HCT116 (cell line): ENCODE measurements around the gene ATG14. TPM values are rescaled to one million over a fixed set of nuclear protein-coding genes. Genes with fewer than 3 reads are reported as not detected.

Source experiments
- ATAC-seq: fragments of 200-7000 bp; cut with Tn5 transposase; 2 replicates; pipeline ENCODE4 v1.9.1; 2020; ENCODE audit warnings: mild to moderate bottlenecking, moderate library complexity
- BruUV-seq: library from RNA; stranded (reverse); fragments of 400-500 nt; replicated peaks from 2 replicates; lab custom pipeline; 2021; lab: Mats Ljungman, UMichigan
- CTCF ChIA-PET: fragments of 300-600 bp; sonication (Branson Sonifier 250); formaldehyde crosslinking; loops from one replicate; lab custom pipeline; 2021; ENCODE audit warnings: antibody characterized with exemption; lab: Charles Lee
- POLR2A ChIA-PET: fragments of 300-600, 350-600 bp; sonication (Branson Sonifier 250); formaldehyde crosslinking; loops from one replicate; lab custom pipeline; 2021; ENCODE audit warnings: antibody characterized with exemption; lab: Charles Lee
- RAD21 ChIA-PET, 2 experiments: fragments of 300-600 bp; sonication (Branson Sonifier 250); formaldehyde crosslinking; loops; one replicate each; lab custom pipeline; 2023; ENCODE audit warnings: low total read pairs in 2 of 2; ENCODE audit not compliant: uncharacterized antibody in 2 of 2, unreplicated experiment in 2 of 2, low non-redundant PET in 1 of 2; lab: Charles Lee
- DNase-seq: peaks from one replicate; pipeline ENCODE4 v3.0.0-alpha.2; 2010; ENCODE audit warnings: low read depth, low spot score
- H2AFZ ChIP-seq: fragments of 200-600 bp; shearing (Covaris generic), sonication (generic); 2 replicates; pipeline ENCODE4 v1.6.1; 2017; ENCODE audit warnings: low read depth, mixed run types, mixed read lengths, antibody characterized with exemption, low read length; ENCODE audit not compliant: poor library complexity, severe bottlenecking
- H3K27ac ChIP-seq: 2 replicates; pipeline ENCODE4 v1.5.1; 2012; ENCODE audit warnings: low read depth, low read length
- H3K27me3 ChIP-seq: fragments of 200-600 bp; sonication (generic); 2 replicates; pipeline ENCODE4 v1.6.1; 2016; ENCODE audit warnings: mixed run types, low read length, mixed read lengths; ENCODE audit not compliant: insufficient read depth
- H3K36me3 ChIP-seq, 2 experiments: fragments of 200-500 bp in 1 of 2; fragments of 200-600 bp in 1 of 2; sonication (Bioruptor generic) in 1 of 2; sonication (generic) in 1 of 2; 2 replicates each; pipeline versions ENCODE4 v1.5.1 to v1.6.1; 2014 to 2016; ENCODE audit warnings: low read length in 2 of 2, inconsistent platforms in 1 of 2, mixed read lengths in 1 of 2, mixed run types in 1 of 2; ENCODE audit not compliant: insufficient read depth in 2 of 2, control insufficient read depth in 1 of 2
- H3K4me1 ChIP-seq, 2 experiments: fragments of 200-600 bp in 1 of 2; sonication (generic) in 1 of 2; 2 replicates each; pipeline versions ENCODE4 v1.5.1 to v1.6.1; 2012 to 2017; ENCODE audit warnings: low read length in 2 of 2, inconsistent platforms in 1 of 2, mild to moderate bottlenecking in 1 of 2, mixed read lengths in 1 of 2, mixed run types in 1 of 2, moderate library complexity in 1 of 2; ENCODE audit not compliant: insufficient read depth in 2 of 2, control insufficient read depth in 1 of 2
- H3K4me2 ChIP-seq: fragments of 200-600 bp; sonication (generic); 2 replicates; pipeline ENCODE4 v1.6.1; 2017; ENCODE audit warnings: mixed run types, low read length, mixed read lengths
- H3K4me3 ChIP-seq, 2 experiments: fragments of 200-600 bp in 1 of 2; sonication (generic) in 1 of 2; replicated peaks in 1 of 2; 2 replicates each; pipeline ENCODE4 v1.5.1; 2011 to 2016; ENCODE audit warnings: low read length in 2 of 2, control low read depth in 1 of 2, low read depth in 1 of 2, mild to moderate bottlenecking in 1 of 2, mixed read lengths in 1 of 2, mixed run types in 1 of 2
- H3K79me2 ChIP-seq: fragments of 200-600 bp; sonication (generic); 2 replicates; pipeline ENCODE4 v1.6.1; 2017; ENCODE audit warnings: mild to moderate bottlenecking, mixed run types, low read length, moderate library complexity, mixed read lengths; ENCODE audit not compliant: insufficient read depth
- H3K9ac ChIP-seq: fragments of 200-600 bp; sonication (generic); 2 replicates; pipeline ENCODE4 v1.6.1; 2016; ENCODE audit warnings: low read length, mixed read lengths
- H3K9me2 ChIP-seq: fragments of 200-600 bp; sonication (generic), shearing (Covaris generic); 2 replicates; pipeline ENCODE4 v1.6.1; 2017; ENCODE audit warnings: mixed run types, mild to moderate bottlenecking, moderate library complexity; ENCODE audit not compliant: insufficient read depth
- H3K9me3 ChIP-seq, 2 experiments: fragments of 200-500 bp in 1 of 2; fragments of 200-600 bp in 1 of 2; sonication (Bioruptor generic) in 1 of 2; sonication (generic) in 1 of 2; 2 replicates each; pipeline ENCODE4 v1.6.1; 2014 to 2017; ENCODE audit warnings: low read length in 2 of 2, mixed read lengths in 2 of 2, inconsistent platforms in 1 of 2, low read depth in 1 of 2, mild to moderate bottlenecking in 1 of 2, mixed run types in 1 of 2, moderate library complexity in 1 of 2; ENCODE audit not compliant: control insufficient read depth in 1 of 2, insufficient read depth in 1 of 2
- H4K20me1 ChIP-seq: fragments of 200-600 bp; sonication (generic), shearing (Covaris generic); 2 replicates; pipeline ENCODE4 v1.6.1; 2017; ENCODE audit warnings: mixed run types, mild to moderate bottlenecking, moderate library complexity; ENCODE audit not compliant: insufficient read depth
- CBX3 ChIP-seq: IDR thresholded peaks from 2 replicates; pipeline ENCODE4 v1.6.1; 2012; ENCODE audit warnings: low read depth
- CEBPB ChIP-seq: IDR thresholded peaks from 2 replicates; pipeline ENCODE4 v1.6.1; 2012; ENCODE audit warnings: low read depth
- ELF1 ChIP-seq: IDR thresholded peaks from 2 replicates; pipeline ENCODE4 v1.6.1; 2012; ENCODE audit warnings: low read depth, borderline replicate concordance
- EZH2phosphoT487 ChIP-seq: fragments of 200-600 bp; IDR thresholded peaks from 2 replicates; pipeline ENCODE4 v1.6.1; 2018; ENCODE audit warnings: antibody characterized with exemption, borderline replicate concordance
- FOSL1 ChIP-seq: IDR thresholded peaks from 2 replicates; pipeline ENCODE4 v1.6.1; 2012; ENCODE audit warnings: low read depth
- POLR2A ChIP-seq: IDR thresholded peaks from 2 replicates; pipeline ENCODE4 v1.7.0; 2011; ENCODE audit warnings: borderline replicate concordance; ENCODE audit not compliant: insufficient read depth, insufficient read length; ENCODE audit errors: extremely low read depth
- RAD21 ChIP-seq: IDR thresholded peaks from 2 replicates; pipeline ENCODE4 v1.6.1; 2012; ENCODE audit warnings: low read depth, mild to moderate bottlenecking
- SIN3A ChIP-seq: IDR thresholded peaks from 2 replicates; pipeline ENCODE4 v1.6.1; 2012; ENCODE audit warnings: low read depth
- TCF7L2 ChIP-seq: IDR thresholded peaks from 2 replicates; pipeline ENCODE4 v1.7.0; 2011; ENCODE audit warnings: borderline replicate concordance, inconsistent platforms; ENCODE audit not compliant: insufficient read depth, insufficient read length; ENCODE audit errors: extremely low read depth
- YY1 ChIP-seq: IDR thresholded peaks from 2 replicates; pipeline ENCODE4 v1.6.1; 2011; ENCODE audit warnings: low read length, low read depth, moderate library complexity, mild to moderate bottlenecking; ENCODE audit not compliant: insufficient replicate concordance; ENCODE audit errors: extremely low read depth
- ZFX ChIP-seq: fragments of 450-650 bp; IDR thresholded peaks from 2 replicates; pipeline ENCODE4 v1.6.1; 2017
- intact Hi-C: fragments of 100-400 bp; cut with micrococcal nuclease; formaldehyde crosslinking; loops from 2 replicates; pipeline ENCODE4 v1.10.0; 2022
- total RNA-seq: library from RNA; stranded (reverse); gene quantifications from one replicate; pipeline ENCODE4 v1.2.1, GENCODE V29; 2021; ENCODE audit not compliant: unreplicated experiment
- TF ChIP-seq, protein P1 (sequence below): IDR thresholded peaks from 2 replicates; pipeline ENCODE4 v1.6.1; 2012; ENCODE audit warnings: low read depth

Gene ATG14
- total RNA-seq, 1 experiment from 2014 or later = 9.9 TPM

GRCh38 chr14:55327179-55327578 lies 84.5 kb downstream of the ATG14 start:
- no peak for DNase-seq
- no peak overlapping the region for H3K27ac ChIP-seq
- ChIA-PET POLR2A (no interaction called here), RAD21 (no interaction called here), CTCF (no interaction called here)
- H3K9ac ChIP-seq = no peak overlapping the region
- no peaks in the 10 kb centered on the region for H3K27me3 ChIP-seq
- intact Hi-C loops = no loop called here
- H3K4me1 ChIP-seq = peaks cover 0 to 5% of the 10 kb centered on the region in 2 experiments; a peak in 1 of 4 replicates
- no peaks in the 10 kb centered on the region for H3K36me3 ChIP-seq
- no TSS peak for BruUV-seq
- H4K20me1 ChIP-seq = peaks cover 2% of the 10 kb centered on the region; the same call in 1 of the 2 replicates
- no peak overlapping the region for H2AFZ ChIP-seq
- peaks cover 63% of the 10 kb centered on the region for H3K79me2 ChIP-seq
- H3K4me2 ChIP-seq = no peak overlapping the region
- H3K9me2 ChIP-seq = no peaks in the 10 kb centered on the region
- no peak for TF ChIP-seq EZH2phosphoT487
- no peak for TF ChIP-seq CBX3
- no peak for TF ChIP-seq RAD21
- TF ChIP-seq YY1 = no peak
- H3K4me3 ChIP-seq = no peak overlapping the region
- H3K9me3 ChIP-seq = no peaks in the 10 kb centered on the region
- ATAC-seq = no peak

DNA sequence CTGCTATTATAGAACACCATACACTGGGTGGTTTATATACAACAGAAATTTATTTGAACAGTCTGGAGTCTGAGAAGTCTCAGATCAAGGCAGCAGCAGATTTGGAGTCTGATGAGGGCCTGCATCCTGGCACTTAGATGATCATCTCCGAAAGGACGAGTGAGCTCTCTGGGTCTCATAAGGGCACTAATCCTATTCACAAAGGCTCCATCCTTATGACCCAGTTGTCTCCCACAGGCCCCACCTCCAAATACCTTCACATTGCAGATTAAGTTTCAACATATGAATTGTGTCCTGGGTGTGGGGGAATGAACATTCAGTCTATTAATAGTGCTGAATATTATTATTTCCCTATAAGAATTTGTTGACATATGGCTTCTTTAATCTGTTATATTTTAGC lies 86.8 kb downstream of the ATG14 start:
- no peak for DNase-seq
- no peak overlapping the region for H3K4me2 ChIP-seq
- CTCF ChIA-PET = no interaction called here
- no peaks in the 10 kb centered on the region for H3K36me3 ChIP-seq
- BruUV-seq = no TSS peak
- no peak for ATAC-seq
- H3K9me2 ChIP-seq = no peaks in the 10 kb centered on the region
- no peaks in the 10 kb centered on the region for H3K4me1 ChIP-seq
- RAD21 ChIA-PET = no interaction called here
- no peak for TF ChIP-seq SIN3A
- TF ChIP-seq ZFX = no peak
- TF ChIP-seq FOSL1 = no peak
- no peak for TF ChIP-seq CEBPB
- TF ChIP-seq CBX3 = no peak
- no peak for TF ChIP-seq POLR2A
- TF ChIP-seq TCF7L2 = no peak
- TF ChIP-seq, protein P1, sequence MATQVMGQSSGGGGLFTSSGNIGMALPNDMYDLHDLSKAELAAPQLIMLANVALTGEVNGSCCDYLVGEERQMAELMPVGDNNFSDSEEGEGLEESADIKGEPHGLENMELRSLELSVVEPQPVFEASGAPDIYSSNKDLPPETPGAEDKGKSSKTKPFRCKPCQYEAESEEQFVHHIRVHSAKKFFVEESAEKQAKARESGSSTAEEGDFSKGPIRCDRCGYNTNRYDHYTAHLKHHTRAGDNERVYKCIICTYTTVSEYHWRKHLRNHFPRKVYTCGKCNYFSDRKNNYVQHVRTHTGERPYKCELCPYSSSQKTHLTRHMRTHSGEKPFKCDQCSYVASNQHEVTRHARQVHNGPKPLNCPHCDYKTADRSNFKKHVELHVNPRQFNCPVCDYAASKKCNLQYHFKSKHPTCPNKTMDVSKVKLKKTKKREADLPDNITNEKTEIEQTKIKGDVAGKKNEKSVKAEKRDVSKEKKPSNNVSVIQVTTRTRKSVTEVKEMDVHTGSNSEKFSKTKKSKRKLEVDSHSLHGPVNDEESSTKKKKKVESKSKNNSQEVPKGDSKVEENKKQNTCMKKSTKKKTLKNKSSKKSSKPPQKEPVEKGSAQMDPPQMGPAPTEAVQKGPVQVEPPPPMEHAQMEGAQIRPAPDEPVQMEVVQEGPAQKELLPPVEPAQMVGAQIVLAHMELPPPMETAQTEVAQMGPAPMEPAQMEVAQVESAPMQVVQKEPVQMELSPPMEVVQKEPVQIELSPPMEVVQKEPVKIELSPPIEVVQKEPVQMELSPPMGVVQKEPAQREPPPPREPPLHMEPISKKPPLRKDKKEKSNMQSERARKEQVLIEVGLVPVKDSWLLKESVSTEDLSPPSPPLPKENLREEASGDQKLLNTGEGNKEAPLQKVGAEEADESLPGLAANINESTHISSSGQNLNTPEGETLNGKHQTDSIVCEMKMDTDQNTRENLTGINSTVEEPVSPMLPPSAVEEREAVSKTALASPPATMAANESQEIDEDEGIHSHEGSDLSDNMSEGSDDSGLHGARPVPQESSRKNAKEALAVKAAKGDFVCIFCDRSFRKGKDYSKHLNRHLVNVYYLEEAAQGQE = no peak
- TF ChIP-seq EZH2phosphoT487 = no peak
- no peak for TF ChIP-seq ELF1
- TF ChIP-seq, all 23 proteins: peak for 0
- Histone ChIP-seq H3K4me3 (no peak overlapping the region), H3K27me3 (no peaks in the 10 kb centered on the region), H4K20me1 (no peaks in the 10 kb centered on the region), H2AFZ (no peak overlapping the region), H3K79me2 (peaks cover 52% of the 10 kb centered on the region), H3K27ac (no peak overlapping the region), H3K9ac (no peak overlapping the region), H3K9me3 (no peaks in the 10 kb centered on the region)
- POLR2A ChIA-PET = no interaction called here
- intact Hi-C loops = no loop called here
